GM12872 (cell line): ENCODE measurements around the gene ADSL.

ENCODE experiments used
- CTCF ChIP-seq: IDR thresholded peaks from 3 replicates; pipeline ENCODE4 v1.5.1; 2011; ENCODE audit warnings: low read depth, mild to moderate bottlenecking, low read length, moderate library complexity; ENCODE audit not compliant: insufficient read depth

Gene ADSL

GRCh38 chr22:40434745-40435144 is 88.4 kb downstream of the ADSL start:
- no peak for TF ChIP-seq CTCF

- peak; percentile 47 for TF ChIP-seq CTCF
Measured at GRCh38 chr22:40436505-40437431, 90.5 kb downstream of the ADSL start.
